Activated gamma-delta T cell treated with Interleukin-2 at 50 U/mL for 16 hours (primary cell): Measurements from ENCODE around the gene PTPRR.

Experiments
- DNase-seq: peaks from one replicate; pipeline ENCODE4 v3.0.0-alpha.2; 2020

Gene PTPRR

DNA sequence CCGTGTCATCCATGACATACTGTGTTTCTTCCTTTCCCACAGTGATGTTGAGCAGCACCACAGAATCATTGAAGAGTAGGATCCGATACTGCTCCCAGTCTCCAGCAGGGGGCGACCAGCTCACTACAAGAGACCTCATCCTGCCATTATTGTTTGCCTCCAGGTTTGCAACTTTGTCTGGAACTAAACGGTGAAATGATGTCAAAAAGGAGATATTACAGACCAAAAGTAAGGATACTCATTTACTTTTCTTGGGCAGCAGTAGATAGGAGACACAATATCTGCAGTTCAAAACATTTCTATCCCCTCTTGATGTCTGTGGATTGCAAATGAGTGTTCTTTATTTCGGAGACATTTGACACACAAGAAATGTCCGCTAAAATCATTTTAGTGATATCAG lies 330.5 kb downstream of the PTPRR start:
- peak; percentile 62 for DNase-seq
